ENCODE measurements around the gene POP4. TPM values are rescaled to one million over a fixed set of nuclear protein-coding genes. Genes with fewer than 3 reads are reported as not detected.

Gene POP4
- total RNA-seq, 2 donors from 2014 or later: 52.4 to 87.5 TPM

- H3K9ac ChIP-seq (ENCODE audit: low read depth in 2 of 2, low read length in 2 of 2): no peak overlapping the region
- DNase-seq: no peak
- no peaks in the 10 kb centered on the region for H3K36me3 ChIP-seq
- H3K9me3 ChIP-seq: no peaks in the 10 kb centered on the region
- no peaks in the 10 kb centered on the region for H3K4me1 ChIP-seq
- H3K4me3 ChIP-seq: no peak overlapping the region
- intact Hi-C loops (cut with DNase I): no loop called here
- TF ChIP-seq CTCF (IDR thresholded peaks at IDR 0.05): no peak
- H3K27ac ChIP-seq: no peak overlapping the region
- H3K27me3 ChIP-seq: no peaks in the 10 kb centered on the region
These were observed 44.8 kb downstream of the POP4 start for GRCh38 chr19:29650772-29651387.

DNA sequence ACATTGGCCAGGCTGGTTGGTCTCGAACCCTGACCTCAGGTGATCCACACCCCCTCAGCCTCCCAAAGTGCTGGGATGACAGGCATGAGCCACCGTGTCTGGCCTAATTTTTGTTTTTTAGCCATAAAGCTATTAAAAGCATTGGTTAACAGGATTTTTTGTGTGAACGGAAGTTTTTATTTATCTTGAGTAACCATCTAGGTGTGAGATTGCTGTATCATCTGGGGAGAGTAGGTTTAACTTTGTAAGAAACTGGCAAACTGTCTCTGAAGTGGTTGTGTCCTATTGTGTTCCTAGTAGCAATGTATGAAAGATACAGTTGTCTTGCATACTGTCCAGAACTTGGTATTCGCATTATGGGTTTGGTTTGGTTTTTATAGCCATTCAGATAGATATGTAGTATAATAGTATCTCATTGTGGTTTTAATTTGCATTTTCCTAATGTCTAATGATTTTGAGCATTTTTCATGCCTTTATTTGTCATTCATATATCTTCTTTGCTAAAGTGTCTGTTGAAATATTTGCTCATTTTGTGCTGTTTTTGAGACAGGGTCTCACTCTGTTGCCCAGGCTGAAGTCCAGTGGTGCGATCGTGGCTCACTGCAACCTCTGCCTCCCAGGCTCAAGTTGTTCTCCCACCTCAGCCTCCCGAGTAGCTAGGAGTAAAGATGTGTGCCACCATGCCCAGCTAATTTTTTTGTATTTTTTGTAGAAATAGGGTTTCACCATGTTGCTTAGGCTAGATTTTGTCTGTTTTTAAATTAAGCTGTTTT lies 45.7 kb downstream of the POP4 start:
- Histone ChIP-seq H3K36me3 (no peaks in the 10 kb centered on the region), H3K9ac (ENCODE audit: low read depth in 2 of 2, low read length in 2 of 2) (no peak overlapping the region), H3K27me3 (no peaks in the 10 kb centered on the region), H3K9me3 (no peaks in the 10 kb centered on the region), H3K4me1 (no peaks in the 10 kb centered on the region), H3K27ac (no peak overlapping the region), H3K4me3 (no peak overlapping the region)
- no peak for DNase-seq
- no peak for TF ChIP-seq CTCF (IDR thresholded peaks at IDR 0.05)
- intact Hi-C loops (cut with DNase I): no loop called here

- Histone ChIP-seq H3K27me3 (no peaks in the 10 kb centered on the region), H3K9me3 (no peaks in the 10 kb centered on the region), H3K9ac (ENCODE audit: low read depth in 2 of 2, low read length in 2 of 2) (no peak overlapping the region), H3K4me1 (no peaks in the 10 kb centered on the region), H3K36me3 (no peaks in the 10 kb centered on the region), H3K27ac (no peak overlapping the region), H3K4me3 (no peak overlapping the region)
- no peak for TF ChIP-seq CTCF (IDR thresholded peaks at IDR 0.05)
- intact Hi-C loops (cut with DNase I): no loop called here
- no peak for DNase-seq
These were observed 47.3 kb downstream of the POP4 start for GRCh38 chr19:29653398-29653797.

DNA sequence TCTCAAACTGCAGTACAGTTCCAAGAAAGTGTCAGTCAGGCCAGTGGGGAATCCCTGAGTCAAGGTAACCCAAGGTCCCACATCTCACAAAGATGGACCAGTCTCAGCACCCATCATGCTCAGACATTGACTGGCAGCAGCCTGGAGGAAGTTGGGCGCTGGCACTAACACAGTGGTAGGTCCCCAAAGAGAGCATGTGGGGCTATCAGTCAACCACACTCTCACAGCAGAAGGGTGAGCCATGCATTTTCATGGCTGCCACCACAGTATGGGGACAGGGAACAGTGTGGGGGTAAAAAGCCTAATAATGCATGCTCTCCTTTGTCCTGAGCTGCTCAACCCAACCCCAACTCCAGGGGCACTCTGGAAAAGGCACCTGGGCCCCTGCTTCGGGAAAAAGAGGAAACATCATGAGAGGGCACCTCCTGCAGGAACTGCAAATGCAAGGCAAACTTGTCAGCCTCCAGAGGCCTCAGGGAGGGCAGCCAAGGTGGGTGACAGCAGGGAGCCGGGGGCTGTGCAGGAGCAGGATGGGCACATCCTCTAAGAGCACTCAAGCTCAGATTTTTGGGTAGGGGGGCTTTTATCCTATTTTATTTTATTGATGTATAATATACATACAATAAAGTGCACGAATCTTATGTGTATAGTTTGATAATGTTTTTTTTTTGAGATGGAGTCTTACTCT lies 49.7 kb downstream of the POP4 start:
- DNase-seq: no peak
- no peak for TF ChIP-seq CTCF (IDR thresholded peaks at IDR 0.05)
- no peak overlapping the region for H3K4me3 ChIP-seq

GRCh38 chr19:29658221-29658991 lies 52.3 kb downstream of the POP4 start:
- TF ChIP-seq CTCF (IDR thresholded peaks at IDR 0.05): no peak
- Histone ChIP-seq H3K9ac (ENCODE audit: low read depth in 2 of 2, low read length in 2 of 2) (no peak overlapping the region), H3K4me1 (no peaks in the 10 kb centered on the region), H3K9me3 (no peaks in the 10 kb centered on the region), H3K4me3 (no peak overlapping the region), H3K36me3 (no peaks in the 10 kb centered on the region), H3K27me3 (no peaks in the 10 kb centered on the region), H3K27ac (no peak overlapping the region)
- intact Hi-C loops (cut with DNase I): loop anchor here (5.0 kb wide), 1 partner anchor 46 kb away; no protein-coding TSS in a partner anchor
- no peak for DNase-seq

More for the DNA sequence above, 49.7 kb downstream of the POP4 start:
- H3K9me3 ChIP-seq: no peaks in the 10 kb centered on the region
- H3K9ac ChIP-seq (ENCODE audit: low read depth in 2 of 2, low read length in 2 of 2): no peak overlapping the region
- intact Hi-C loops (cut with DNase I): loop anchor here (5.0 kb wide), 1 partner anchor 43 kb away; no protein-coding TSS in a partner anchor
- no peaks in the 10 kb centered on the region for H3K27me3 ChIP-seq
- no peaks in the 10 kb centered on the region for H3K4me1 ChIP-seq
- no peaks in the 10 kb centered on the region for H3K36me3 ChIP-seq
- no peak overlapping the region for H3K27ac ChIP-seq

Data from colonic mucosa (tissue), 4 donors.